Gastrocnemius medialis (tissue), 4 donors: ENCODE data around the gene ALDH2.

Experiments
- CTCF ChIP-seq, 5 experiments: fragments of 450-650 bp in 3 of 5; fragments of 200-600 bp in 2 of 5; sonication (generic) in 2 of 5; IDR thresholded peaks in 4 of 5; conservative IDR thresholded peaks in 1 of 5; 1 replicate in 4 of 5; 2 replicates in 1 of 5; pipeline ENCODE4 v1.5.1; 2016 to 2019; ENCODE audit warnings: antibody characterized with exemption in 5 of 5, mild to moderate bottlenecking in 3 of 5, moderate library complexity in 3 of 5
- POLR2A ChIP-seq, 2 donors: fragments of 450-650 bp; IDR thresholded peaks; one replicate each; pipeline ENCODE4 v1.6.1; 2017; ENCODE audit warnings: antibody characterized with exemption in 2 of 2, mild to moderate bottlenecking in 2 of 2, moderate library complexity in 2 of 2

- TF ChIP-seq CTCF (IDR thresholded peaks at IDR 0.05 in 4 of 5, conservative IDR thresholded peaks at IDR 0.05 in 1 of 5) (no peak), POLR2A (IDR thresholded peaks at IDR 0.05) (no peak)
Observed at GRCh38 chr12:111842556-111843396, 76.0 kb downstream of the ALDH2 start.
